Measurements from ENCODE around the gene AUP1. TPM values are rescaled to one million over a fixed set of nuclear protein-coding genes. Genes with fewer than 3 reads are reported as not detected.

AUP1 gene
- total and polyA plus RNA-seq, 2 donors (not counting 1 experiment from before 2014, with no cell fraction given) = 54.0 to 70.4 TPM

- H3K4me1 ChIP-seq (ENCODE audit: control insufficient read depth, extremely low read depth, insufficient read depth, low read length) = peaks cover 10% of the 10 kb centered on the region
- H3K4me2 ChIP-seq (ENCODE audit: extremely low read depth, insufficient read depth, low read length) = peak within 1 kb of the TSS; percentile 99
- H3K9ac ChIP-seq (ENCODE audit: insufficient read depth, low read length) = peak within 1 kb of the TSS; percentile 98
- no peaks in the 10 kb centered on the region for H3K9me3 ChIP-seq (ENCODE audit: control insufficient read depth, insufficient read depth, low read depth, low read length)
- H2AFZ ChIP-seq (ENCODE audit: low read length) = peak within 1 kb of the TSS; percentile 95
- TF ChIP-seq EZH2 (IDR thresholded peaks at IDR 0.05; ENCODE audit: low read length, missing control alignments) (no peak), CTCF (conservative IDR thresholded peaks at IDR 0.05 in 1 of 2, IDR thresholded peaks at IDR 0.05 in 1 of 2; ENCODE audit: low read depth in 1 of 2, low read length in 2 of 2) (peak; percentile 19 to 43)
- DNase-seq (ENCODE audit: low read depth in 2 of 2) = peak; percentile 96 to 98
- peak within 1 kb of the TSS; percentile 99 for H3K27ac ChIP-seq (ENCODE audit: insufficient read depth, low read length)
- H4K20me1 ChIP-seq (ENCODE audit: control insufficient read depth, extremely low read depth, insufficient read depth, low read length) = no peaks in the 10 kb centered on the region
- H3K27me3 ChIP-seq (ENCODE audit: control insufficient read depth, insufficient read depth, low read length) = peaks cover 16% of the 10 kb centered on the region
- peak within 1 kb of the TSS; percentile 64 to 88 (median 80) for H3K4me3 ChIP-seq (replicated peaks in 1 of 4; ENCODE audit: control extremely low read depth in 1 of 4, insufficient read depth in 1 of 4, low read depth in 3 of 4, low read length in 4 of 4)
- peaks cover 15% of the 10 kb centered on the region for H3K79me2 ChIP-seq (ENCODE audit: control insufficient read depth, insufficient read depth, low read length)
- H3K36me3 ChIP-seq (ENCODE audit: control insufficient read depth, insufficient read depth, low read length) = peaks cover 4% of the 10 kb centered on the region
Observed at GRCh38 chr2:74507145-74507925, 22.2 kb downstream of the AUP1 start, which contains the start of gene PCGF1. PCGF1 (minus strand) TSS chr2:74507695; CDS start chr2:74507668, 27 bp downstream.

GRCh38 chr2:74505448-74506246 lies 23.9 kb downstream of the AUP1 start:
- DNase-seq (ENCODE audit: low read depth in 2 of 2) = no peak
- no peaks in the 10 kb centered on the region for H4K20me1 ChIP-seq (ENCODE audit: control insufficient read depth, extremely low read depth, insufficient read depth, low read length)
- H3K27ac ChIP-seq (ENCODE audit: insufficient read depth, low read length) = no peak overlapping the region
- TF ChIP-seq EZH2 (IDR thresholded peaks at IDR 0.05; ENCODE audit: low read length, missing control alignments) = no peak
- TF ChIP-seq CTCF (conservative IDR thresholded peaks at IDR 0.05 in 1 of 2, IDR thresholded peaks at IDR 0.05 in 1 of 2; ENCODE audit: low read depth in 1 of 2, low read length in 2 of 2) = no peak
- H3K4me1 ChIP-seq (ENCODE audit: control insufficient read depth, extremely low read depth, insufficient read depth, low read length) = peaks cover 10% of the 10 kb centered on the region
- H3K9me3 ChIP-seq (ENCODE audit: control insufficient read depth, insufficient read depth, low read depth, low read length) = no peaks in the 10 kb centered on the region
- peak overlapping the region; percentile 44 for H3K4me2 ChIP-seq (ENCODE audit: extremely low read depth, insufficient read depth, low read length)
- H3K27me3 ChIP-seq (ENCODE audit: control insufficient read depth, insufficient read depth, low read length) = peaks cover 3% of the 10 kb centered on the region
- peaks cover 15% of the 10 kb centered on the region for H3K79me2 ChIP-seq (ENCODE audit: control insufficient read depth, insufficient read depth, low read length)
- H3K4me3 ChIP-seq (replicated peaks in 1 of 4; ENCODE audit: control extremely low read depth in 1 of 4, insufficient read depth in 1 of 4, low read depth in 3 of 4, low read length in 4 of 4) = peak overlapping the region in 2 of 4 experiments; percentile 19 to 47
- H2AFZ ChIP-seq (ENCODE audit: low read length) = no peak overlapping the region
- peaks cover 4% of the 10 kb centered on the region for H3K36me3 ChIP-seq (ENCODE audit: control insufficient read depth, insufficient read depth, low read length)
- no peak overlapping the region for H3K9ac ChIP-seq (ENCODE audit: insufficient read depth, low read length)

- no peak overlapping the region for H3K4me2 ChIP-seq (ENCODE audit: extremely low read depth, insufficient read depth, low read length)
- peak overlapping the region in 1 of 4 experiments; percentile 45 for H3K4me3 ChIP-seq (replicated peaks in 1 of 4; ENCODE audit: control extremely low read depth in 1 of 4, insufficient read depth in 1 of 4, low read depth in 3 of 4, low read length in 4 of 4)
- no peaks in the 10 kb centered on the region for H3K27me3 ChIP-seq (ENCODE audit: control insufficient read depth, insufficient read depth, low read length)
- H3K36me3 ChIP-seq (ENCODE audit: control insufficient read depth, insufficient read depth, low read length) = peaks cover 4% of the 10 kb centered on the region
- no peak overlapping the region for H2AFZ ChIP-seq (ENCODE audit: low read length)
- H3K9ac ChIP-seq (ENCODE audit: insufficient read depth, low read length) = no peak overlapping the region
- peaks cover 10% of the 10 kb centered on the region for H3K4me1 ChIP-seq (ENCODE audit: control insufficient read depth, extremely low read depth, insufficient read depth, low read length)
- H3K9me3 ChIP-seq (ENCODE audit: control insufficient read depth, insufficient read depth, low read depth, low read length) = no peaks in the 10 kb centered on the region
- no peak overlapping the region for H3K27ac ChIP-seq (ENCODE audit: insufficient read depth, low read length)
- no peaks in the 10 kb centered on the region for H4K20me1 ChIP-seq (ENCODE audit: control insufficient read depth, extremely low read depth, insufficient read depth, low read length)
- no peak for TF ChIP-seq CTCF (conservative IDR thresholded peaks at IDR 0.05 in 1 of 2, IDR thresholded peaks at IDR 0.05 in 1 of 2; ENCODE audit: low read depth in 1 of 2, low read length in 2 of 2)
- no peak for TF ChIP-seq EZH2 (IDR thresholded peaks at IDR 0.05; ENCODE audit: low read length, missing control alignments)
- peaks cover 15% of the 10 kb centered on the region for H3K79me2 ChIP-seq (ENCODE audit: control insufficient read depth, insufficient read depth, low read length)
- no peak for DNase-seq (ENCODE audit: low read depth in 2 of 2)
Observed at GRCh38 chr2:74504591-74504990, 24.9 kb downstream of the AUP1 start.
